Measurements from ENCODE around the gene PRDM11.

DNA sequence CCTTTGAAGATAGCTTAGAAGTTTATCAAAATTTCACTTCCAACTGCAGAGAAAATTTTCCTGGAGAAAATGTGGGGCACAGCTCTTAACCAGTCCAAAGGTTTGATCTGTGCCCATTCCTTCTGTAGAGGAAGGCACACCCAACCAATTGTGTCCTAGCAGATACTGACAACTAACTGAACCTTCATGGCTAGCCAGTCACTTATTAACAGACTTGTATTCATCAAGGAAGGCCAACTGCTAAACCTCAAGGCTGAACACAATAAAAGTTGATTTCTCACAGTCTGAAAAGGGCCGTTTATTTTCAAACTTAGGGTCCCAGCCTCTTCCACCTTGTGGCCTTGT lies 120.2 kb downstream of the PRDM11 start:
- TF ChIP-seq, protein P1, sequence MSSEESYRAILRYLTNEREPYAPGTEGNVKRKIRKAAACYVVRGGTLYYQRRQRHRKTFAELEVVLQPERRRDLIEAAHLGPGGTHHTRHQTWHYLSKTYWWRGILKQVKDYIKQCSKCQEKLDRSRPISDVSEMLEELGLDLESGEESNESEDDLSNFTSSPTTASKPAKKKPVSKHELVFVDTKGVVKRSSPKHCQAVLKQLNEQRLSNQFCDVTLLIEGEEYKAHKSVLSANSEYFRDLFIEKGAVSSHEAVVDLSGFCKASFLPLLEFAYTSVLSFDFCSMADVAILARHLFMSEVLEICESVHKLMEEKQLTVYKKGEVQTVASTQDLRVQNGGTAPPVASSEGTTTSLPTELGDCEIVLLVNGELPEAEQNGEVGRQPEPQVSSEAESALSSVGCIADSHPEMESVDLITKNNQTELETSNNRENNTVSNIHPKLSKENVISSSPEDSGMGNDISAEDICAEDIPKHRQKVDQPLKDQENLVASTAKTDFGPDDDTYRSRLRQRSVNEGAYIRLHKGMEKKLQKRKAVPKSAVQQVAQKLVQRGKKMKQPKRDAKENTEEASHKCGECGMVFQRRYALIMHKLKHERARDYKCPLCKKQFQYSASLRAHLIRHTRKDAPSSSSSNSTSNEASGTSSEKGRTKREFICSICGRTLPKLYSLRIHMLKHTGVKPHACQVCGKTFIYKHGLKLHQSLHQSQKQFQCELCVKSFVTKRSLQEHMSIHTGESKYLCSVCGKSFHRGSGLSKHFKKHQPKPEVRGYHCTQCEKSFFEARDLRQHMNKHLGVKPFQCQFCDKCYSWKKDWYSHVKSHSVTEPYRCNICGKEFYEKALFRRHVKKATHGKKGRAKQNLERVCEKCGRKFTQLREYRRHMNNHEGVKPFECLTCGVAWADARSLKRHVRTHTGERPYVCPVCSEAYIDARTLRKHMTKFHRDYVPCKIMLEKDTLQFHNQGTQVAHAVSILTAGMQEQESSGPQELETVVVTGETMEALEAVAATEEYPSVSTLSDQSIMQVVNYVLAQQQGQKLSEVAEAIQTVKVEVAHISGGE (CRISPR knock-in tag; IDR thresholded peaks at IDR 0.05) = no peak
- no peak for TF ChIP-seq HDGF (IDR thresholded peaks at IDR 0.05)
- TF ChIP-seq BCL11A (IDR thresholded peaks at IDR 0.05; ENCODE audit: low read depth, low read length) = no peak
- TF ChIP-seq, protein P2, sequence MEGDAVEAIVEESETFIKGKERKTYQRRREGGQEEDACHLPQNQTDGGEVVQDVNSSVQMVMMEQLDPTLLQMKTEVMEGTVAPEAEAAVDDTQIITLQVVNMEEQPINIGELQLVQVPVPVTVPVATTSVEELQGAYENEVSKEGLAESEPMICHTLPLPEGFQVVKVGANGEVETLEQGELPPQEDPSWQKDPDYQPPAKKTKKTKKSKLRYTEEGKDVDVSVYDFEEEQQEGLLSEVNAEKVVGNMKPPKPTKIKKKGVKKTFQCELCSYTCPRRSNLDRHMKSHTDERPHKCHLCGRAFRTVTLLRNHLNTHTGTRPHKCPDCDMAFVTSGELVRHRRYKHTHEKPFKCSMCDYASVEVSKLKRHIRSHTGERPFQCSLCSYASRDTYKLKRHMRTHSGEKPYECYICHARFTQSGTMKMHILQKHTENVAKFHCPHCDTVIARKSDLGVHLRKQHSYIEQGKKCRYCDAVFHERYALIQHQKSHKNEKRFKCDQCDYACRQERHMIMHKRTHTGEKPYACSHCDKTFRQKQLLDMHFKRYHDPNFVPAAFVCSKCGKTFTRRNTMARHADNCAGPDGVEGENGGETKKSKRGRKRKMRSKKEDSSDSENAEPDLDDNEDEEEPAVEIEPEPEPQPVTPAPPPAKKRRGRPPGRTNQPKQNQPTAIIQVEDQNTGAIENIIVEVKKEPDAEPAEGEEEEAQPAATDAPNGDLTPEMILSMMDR (IDR thresholded peaks at IDR 0.05 in 2 of 3, conservative IDR thresholded peaks at IDR 0.05 in 1 of 3; ENCODE audit: control insufficient read depth in 2 of 3, extremely low read depth in 1 of 3, insufficient read depth in 1 of 3, low read depth in 3 of 3, low read length in 3 of 3) = no peak
- no peak for TF ChIP-seq MYC (IDR thresholded peaks at IDR 0.05; ENCODE audit: insufficient read depth, insufficient read length, insufficient replicate concordance, low read length, severe bottlenecking)
- TF ChIP-seq POLR2A (IDR thresholded peaks at IDR 0.05; ENCODE audit: low read depth, low read length) = no peak
- TF ChIP-seq ESRRA (IDR thresholded peaks at IDR 0.05; ENCODE audit: low read length) = no peak
- TF ChIP-seq CHD4 (IDR thresholded peaks at IDR 0.05) = no peak
- no peak for TF ChIP-seq PAX8 (IDR thresholded peaks at IDR 0.05)
- no peak for TF ChIP-seq RFX5 (IDR thresholded peaks at IDR 0.05; ENCODE audit: low read depth, low read length)
- TF ChIP-seq TAF1 (IDR thresholded peaks at IDR 0.05; ENCODE audit: borderline replicate concordance, low read depth, low read length) = no peak
- TF ChIP-seq, protein P3, sequence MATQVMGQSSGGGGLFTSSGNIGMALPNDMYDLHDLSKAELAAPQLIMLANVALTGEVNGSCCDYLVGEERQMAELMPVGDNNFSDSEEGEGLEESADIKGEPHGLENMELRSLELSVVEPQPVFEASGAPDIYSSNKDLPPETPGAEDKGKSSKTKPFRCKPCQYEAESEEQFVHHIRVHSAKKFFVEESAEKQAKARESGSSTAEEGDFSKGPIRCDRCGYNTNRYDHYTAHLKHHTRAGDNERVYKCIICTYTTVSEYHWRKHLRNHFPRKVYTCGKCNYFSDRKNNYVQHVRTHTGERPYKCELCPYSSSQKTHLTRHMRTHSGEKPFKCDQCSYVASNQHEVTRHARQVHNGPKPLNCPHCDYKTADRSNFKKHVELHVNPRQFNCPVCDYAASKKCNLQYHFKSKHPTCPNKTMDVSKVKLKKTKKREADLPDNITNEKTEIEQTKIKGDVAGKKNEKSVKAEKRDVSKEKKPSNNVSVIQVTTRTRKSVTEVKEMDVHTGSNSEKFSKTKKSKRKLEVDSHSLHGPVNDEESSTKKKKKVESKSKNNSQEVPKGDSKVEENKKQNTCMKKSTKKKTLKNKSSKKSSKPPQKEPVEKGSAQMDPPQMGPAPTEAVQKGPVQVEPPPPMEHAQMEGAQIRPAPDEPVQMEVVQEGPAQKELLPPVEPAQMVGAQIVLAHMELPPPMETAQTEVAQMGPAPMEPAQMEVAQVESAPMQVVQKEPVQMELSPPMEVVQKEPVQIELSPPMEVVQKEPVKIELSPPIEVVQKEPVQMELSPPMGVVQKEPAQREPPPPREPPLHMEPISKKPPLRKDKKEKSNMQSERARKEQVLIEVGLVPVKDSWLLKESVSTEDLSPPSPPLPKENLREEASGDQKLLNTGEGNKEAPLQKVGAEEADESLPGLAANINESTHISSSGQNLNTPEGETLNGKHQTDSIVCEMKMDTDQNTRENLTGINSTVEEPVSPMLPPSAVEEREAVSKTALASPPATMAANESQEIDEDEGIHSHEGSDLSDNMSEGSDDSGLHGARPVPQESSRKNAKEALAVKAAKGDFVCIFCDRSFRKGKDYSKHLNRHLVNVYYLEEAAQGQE (IDR thresholded peaks at IDR 0.05; ENCODE audit: low read depth, low read length) = no peak
- TF ChIP-seq, protein P4, sequence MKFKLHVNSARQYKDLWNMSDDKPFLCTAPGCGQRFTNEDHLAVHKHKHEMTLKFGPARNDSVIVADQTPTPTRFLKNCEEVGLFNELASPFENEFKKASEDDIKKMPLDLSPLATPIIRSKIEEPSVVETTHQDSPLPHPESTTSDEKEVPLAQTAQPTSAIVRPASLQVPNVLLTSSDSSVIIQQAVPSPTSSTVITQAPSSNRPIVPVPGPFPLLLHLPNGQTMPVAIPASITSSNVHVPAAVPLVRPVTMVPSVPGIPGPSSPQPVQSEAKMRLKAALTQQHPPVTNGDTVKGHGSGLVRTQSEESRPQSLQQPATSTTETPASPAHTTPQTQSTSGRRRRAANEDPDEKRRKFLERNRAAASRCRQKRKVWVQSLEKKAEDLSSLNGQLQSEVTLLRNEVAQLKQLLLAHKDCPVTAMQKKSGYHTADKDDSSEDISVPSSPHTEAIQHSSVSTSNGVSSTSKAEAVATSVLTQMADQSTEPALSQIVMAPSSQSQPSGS (IDR thresholded peaks at IDR 0.05; ENCODE audit: low read length) = no peak
- no peak for TF ChIP-seq NFYB (IDR thresholded peaks at IDR 0.05; ENCODE audit: insufficient read depth, low read depth, low read length)
